NCI-H1694 treated with DMSO at 0.1 percent for 48 hours (cell line): Measurements from ENCODE around the gene PIK3C3.

Source experiments
- DNase-seq: peaks from one replicate; lab custom pipeline; 2025; lab: John Stamatoyannopoulos, UW

The PIK3C3 gene

DNA sequence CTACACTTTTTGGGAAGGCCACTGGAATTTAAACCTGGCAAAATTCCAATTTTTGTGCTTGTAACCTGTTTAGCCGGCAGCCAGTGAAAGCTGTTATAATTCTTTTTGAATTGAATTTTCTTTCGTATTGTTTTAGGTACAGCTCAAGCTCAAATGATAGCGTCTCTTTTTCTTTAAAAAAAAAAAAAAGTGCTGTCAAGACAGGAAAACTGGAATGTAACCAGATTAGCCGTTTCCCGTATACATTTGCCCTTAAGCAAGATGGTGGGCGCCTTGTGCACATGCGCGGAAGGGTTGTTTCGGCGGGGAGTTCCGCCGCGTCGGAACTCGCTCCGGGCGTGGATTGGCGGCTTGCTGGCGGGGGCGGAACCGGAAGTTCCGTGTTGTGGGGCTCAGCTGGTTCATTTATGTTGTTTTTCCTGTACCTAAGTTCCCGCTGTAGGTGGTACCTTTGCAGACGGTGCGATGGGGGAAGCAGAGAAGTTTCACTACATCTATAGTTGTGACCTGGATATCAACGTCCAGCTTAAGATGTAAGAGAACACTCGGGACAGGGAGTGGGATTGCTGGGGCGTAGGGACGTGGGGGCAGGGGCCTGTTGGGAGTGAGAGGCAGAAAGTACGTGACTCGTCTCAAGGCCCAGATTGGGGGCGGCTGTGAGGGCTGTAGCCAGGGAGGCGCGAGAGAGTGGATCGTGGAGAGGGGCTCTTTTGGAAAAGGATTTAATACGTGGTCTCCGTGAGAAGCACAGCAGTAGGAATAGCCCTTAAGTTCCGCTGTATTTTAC, at the start of gene PIK3C3:
TSS of gene PIK3C3 (plus strand) at position 408 of the 787 bp plus-strand sequence. CDS start at position 466, 58 bp downstream.
- peak; percentile 90 for DNase-seq

DNA sequence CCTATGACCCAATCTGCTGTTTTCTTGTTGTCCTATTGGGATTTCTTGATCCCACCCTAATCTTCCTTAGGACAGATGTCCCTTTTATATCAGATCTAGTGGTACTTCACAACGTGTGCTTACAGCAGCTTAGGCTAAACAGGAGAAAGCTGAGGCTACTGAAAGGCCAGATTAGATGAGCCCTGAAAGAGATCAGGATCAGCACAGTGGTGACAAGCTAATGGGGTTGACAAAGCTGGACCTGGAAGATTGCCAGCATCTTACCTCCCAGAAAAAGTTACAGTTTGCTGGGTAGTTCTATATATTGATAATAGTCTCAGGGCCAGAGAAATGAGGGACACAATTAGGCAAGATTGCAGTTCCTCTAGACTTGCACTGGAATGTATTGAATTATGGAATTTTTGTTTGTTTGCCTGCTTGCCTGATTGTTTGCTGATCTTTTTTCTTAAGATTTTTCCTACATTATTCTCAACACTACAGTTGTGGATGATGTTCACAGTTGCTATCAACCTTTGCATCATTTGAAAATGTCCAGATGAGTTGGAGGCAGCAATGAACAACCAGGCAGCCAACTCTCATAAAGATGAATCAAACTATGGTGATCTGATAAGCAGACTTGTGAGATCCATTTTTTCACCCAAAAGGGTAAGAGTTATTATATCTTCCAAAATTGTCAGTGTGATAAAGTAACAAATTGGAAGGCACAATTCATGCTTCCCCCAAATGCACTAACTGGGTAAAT, 49.1 kb upstream of the PIK3C3 start:
- DNase-seq, result no peak

DNA sequence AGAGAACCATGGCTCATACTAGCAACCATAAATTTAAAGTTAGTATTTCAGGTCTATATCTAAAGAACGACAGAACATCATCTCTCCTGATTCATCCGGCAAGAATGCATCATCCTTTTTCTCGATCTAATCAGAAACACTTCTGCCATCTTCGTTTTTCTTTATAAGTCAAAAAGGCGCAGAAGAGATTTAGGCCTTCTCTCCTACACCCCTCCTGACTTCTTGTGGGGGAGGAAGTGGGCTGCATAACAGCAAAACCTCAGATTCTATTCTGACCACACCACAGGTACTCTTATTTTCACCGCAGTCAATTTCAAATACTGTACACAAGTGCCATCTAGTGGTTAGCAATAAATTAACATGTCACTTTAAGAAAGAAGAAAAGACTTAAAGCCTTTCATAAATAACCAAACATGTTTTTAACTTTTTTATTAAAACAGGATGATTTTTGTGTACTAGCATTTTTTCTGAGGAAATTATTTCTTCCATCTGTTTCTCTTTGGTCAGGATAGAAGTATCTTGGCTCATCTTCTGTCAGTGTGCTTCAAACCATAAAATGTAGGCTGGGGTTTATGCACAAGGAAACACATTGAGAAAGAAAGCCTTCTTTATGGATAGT, 48.4 kb upstream of the PIK3C3 start:
- peak; percentile 24 for DNase-seq

DNA sequence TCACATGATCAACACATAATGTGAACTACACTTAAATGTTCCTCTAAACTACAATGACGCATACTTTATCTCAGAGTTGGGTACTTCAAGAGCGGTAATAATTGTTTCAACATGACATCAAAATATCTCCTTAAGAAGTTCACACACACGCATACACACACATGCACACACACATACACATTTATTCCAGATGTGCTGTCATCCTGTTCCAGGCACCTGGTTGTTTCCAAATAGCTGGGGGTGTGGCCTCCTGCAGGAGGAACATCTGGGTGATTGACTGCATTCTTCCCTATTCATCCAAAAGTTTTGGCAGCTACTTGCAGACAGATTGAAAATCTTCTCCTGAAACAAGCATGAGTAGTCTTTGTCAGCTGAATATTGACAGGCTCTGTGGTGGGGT, 37.9 kb upstream of the PIK3C3 start:
- no peak for DNase-seq

DNA sequence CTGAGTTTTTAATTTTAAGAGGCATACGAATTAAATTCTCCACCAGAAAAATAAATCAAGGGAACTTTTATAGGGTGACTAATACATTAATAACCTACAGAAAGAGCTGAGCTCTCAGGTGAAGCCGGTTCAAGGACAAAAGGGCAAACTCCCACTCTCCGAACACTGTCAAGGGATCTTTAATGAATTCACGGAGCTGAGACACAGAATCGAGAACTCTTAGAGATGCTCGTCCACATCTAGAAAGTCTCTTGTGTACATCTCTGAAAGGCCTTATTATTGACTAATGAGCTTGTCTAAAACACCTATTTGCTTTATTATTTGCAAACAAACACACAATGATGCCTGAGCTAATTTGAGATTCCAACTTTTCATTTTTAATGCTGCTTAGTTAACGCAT, 33.3 kb upstream of the PIK3C3 start:
- no peak for DNase-seq

DNA sequence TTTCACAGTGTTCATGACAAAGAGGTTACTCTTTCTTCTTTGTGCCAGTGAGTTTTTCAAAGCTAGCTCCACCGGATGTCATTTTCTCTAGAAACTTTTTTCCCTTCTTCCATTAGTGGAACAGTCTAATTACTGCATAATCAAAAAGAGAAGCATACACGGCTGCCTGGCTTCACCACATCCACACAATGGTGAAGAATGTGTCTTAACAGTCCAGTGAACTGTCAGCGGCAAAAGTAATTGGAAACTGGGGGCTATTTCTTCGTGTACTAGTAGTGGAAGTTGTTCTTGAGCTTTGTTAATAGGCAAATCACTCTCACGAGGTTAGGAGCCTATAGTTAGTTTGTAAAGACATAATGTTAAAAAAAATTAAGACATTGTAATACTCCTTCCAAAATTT, 32.9 kb upstream of the PIK3C3 start:
- no peak for DNase-seq

DNA sequence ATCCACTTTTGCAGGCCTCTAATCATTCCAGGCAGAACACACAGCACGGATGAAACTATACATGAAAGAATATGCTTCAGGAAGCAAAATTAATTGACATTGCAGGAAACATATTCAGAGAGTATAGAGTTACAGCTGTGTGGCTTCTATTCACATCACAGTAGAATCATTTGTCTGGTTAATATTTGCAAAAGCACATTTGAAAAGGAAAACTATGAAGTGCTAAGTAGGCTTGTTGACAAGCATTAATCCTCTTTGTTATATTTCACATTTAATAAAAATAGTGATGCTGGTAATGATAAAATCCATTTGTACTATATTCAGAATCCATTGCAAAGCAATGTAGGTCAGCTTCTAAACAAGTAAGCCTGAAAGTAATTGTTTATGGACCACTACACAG, 32.2 kb upstream of the PIK3C3 start:
- no peak for DNase-seq

DNA sequence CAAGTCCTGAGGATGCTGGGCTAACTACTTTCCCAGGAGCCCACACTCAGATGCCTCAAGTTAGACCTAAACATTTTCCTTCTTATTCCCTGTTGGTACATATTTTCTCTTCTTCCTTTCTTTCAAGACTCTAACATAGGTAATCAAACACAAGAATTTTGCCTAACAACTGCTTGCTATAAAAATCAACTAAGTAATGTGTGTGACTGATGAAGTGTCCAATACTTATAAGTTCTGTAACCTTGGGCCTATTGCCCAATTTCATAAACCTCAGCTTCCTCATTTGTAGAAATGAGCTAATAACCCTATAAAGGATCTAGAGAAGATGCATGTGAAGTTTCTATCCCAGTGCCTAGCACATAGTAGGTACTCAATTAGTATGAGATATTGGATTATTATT, 31.6 kb upstream of the PIK3C3 start:
- DNase-seq, result no peak

DNA sequence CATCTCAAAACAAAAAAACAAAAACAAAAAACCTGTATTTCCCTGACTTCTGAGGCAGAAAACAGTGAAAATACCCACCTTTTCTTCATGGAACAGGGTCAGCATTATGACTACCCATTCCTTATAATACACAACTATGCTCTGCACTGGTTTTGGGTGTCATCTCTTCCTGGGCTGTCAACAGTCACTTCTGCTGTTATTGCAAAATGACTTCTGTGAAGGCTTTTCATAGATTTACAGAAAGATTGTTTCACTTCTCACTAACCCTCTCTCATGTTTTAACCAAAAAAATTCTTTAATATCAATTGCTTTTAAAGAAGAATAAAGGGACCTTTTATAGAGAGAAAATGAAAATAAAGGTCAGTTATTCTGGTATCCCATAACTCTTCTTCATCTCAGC, 26.5 kb upstream of the PIK3C3 start:
- no peak for DNase-seq

DNA sequence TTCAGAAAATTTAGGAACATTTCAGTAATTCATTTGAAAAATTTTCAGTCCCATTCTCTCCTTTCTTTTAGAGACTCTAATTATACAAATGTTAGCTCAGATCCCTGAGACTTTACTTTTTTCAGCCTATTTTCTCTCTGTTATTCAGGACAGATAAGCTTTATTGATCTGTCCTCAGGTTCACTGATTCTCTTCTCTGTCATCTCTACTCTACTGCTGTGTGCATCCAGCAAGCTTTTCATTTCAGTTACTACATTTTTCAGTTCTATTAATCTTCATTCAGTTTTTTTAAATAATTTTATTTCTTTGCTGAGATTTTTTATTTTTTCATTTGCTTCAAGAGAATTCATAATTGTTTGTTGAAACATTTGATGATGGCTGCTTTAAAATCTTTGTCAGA, 22.1 kb upstream of the PIK3C3 start:
- DNase-seq, result no peak

DNA sequence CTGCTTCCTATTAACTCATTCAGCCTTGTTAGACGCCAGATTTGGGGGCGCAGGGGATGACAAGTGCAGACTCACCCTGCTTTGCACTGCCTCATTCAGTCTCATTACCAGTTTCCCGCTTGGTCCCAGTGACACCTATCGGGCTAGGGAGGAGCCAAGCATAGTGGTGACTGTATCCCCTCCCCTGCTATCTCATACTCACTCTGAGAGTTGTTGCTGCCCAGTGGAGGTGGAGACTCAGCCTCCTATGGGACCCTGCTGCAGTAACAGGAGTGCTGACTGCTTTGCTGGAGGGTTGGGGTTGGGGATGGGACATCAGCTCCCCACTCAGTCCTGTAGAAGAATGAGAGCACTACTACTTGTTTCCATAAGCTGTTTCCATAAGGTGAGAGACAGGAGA, 21.3 kb upstream of the PIK3C3 start:
- DNase-seq, result no peak

DNA sequence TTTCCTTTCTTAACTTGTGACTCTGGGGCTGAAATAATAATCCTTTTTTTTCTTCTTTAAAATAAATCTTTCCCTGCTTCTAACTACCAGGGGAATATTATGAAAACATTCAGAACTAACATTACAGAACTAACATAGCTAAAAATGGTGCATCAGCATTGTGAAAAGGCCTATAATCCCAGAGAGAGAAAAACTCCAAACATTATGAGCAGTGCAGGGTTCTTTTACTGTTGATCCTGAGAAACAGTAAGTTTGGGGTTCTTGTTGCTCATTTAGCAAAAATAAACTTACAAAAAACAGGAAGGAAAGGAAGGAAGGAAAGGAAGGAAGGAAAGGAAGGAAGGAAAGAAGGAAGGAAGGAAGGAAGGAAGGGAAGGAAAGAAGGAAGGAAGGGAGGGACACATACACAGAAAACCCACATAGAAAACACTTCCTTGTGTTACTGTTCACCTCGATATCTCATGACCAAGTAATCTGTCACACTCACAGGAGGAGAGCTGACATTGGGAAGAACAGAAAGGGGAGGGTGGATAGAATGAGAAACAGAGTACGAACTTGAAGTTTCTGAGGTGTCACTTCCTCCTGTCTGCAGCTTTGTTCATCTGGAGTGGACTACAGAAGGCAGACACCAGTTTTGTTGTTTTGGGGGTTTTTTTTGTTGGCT, 18.4 kb upstream of the PIK3C3 start:
- no peak for DNase-seq

DNA sequence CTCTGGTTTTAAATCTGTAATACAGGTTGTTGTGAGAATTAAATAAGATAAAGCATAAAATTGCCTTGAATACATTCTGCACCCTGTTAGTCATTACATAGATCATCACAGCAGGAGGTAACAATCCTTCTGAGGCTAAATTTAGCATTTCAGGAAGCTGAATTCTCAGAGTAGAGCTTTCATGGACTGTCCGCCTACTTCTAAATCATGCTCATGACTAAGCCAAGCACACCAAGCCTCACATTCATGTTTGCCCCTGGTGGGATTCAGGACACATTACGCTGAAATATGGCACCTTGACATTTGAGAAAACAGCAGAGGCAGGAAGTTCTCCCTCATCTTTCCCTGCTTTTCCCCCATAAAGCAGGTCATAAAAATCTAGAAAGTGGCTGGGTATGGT, 16.6 kb upstream of the PIK3C3 start:
- DNase-seq, result no peak

DNA sequence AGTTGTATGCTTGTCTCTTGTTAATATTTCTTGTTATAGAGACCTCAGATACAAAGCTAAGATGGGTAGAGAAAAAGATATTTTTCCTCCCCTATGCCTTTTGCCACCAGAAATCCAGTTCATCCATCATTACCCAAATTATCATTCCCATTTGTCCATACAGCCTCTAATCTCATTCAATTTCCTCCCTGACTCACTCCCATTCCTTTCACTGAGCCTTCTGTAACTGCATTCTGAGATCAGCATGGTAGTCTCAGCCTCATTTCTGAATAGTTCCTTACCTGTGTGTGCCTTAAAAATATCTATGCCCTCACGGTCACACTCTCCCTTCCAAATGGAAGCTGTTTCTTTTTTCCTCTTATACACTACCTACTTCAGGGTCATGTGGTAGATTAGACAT, 15.7 kb upstream of the PIK3C3 start:
- no peak for DNase-seq

DNA sequence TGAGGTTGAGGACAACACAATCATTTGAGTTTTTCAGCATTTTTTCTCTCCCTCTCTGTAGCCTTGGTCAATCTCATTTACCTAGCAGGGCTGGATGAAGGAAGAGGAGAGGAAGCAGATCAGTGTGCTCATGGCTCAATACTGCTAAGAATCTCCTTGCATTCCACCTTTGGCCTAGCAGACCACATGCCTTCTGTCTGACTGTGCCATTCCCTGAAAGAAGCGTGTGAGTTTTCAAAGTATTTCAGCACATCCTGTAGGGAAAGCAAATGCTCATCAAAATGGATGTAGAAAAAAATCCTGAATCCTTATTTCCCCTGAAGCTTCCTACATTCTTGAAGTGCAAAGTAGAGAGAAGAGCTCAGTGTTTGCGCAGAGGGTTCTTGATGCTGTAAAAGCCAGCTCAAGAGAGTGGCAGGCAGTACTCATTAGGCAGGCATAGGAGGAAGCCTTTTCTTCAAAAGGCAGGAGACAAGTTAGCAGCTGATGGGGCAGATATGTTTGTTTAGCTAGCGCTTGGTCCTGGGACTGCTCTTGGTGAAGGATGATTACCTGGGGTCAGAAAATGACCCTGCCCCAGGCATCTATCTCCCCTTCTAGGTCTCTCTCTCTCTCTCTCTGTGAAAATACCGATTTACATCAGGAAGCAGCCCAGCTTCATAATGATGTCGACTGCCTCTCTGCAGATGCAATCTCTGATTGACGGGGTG, 14.4 kb upstream of the PIK3C3 start:
- DNase-seq, result no peak

DNA sequence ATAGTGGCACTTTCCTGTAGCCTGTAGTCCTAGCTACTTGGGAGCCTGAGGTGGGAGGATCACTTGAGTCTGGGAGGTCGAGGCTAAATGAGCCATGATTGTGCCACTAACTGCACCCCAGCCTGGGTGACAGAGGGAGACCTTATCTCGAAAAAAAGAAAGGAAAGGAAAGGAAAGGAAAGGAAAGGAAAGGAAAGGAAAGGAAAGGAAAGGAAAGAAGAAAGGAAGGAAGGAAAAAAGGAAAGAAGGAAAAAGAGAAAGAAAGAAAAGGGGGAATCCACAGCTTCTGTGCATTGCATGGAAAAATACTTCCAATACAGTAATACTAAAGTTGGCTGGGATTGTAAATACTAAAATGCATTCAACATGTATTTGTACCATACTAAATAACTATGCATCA, 12.8 kb upstream of the PIK3C3 start:
- DNase-seq, result no peak

DNA sequence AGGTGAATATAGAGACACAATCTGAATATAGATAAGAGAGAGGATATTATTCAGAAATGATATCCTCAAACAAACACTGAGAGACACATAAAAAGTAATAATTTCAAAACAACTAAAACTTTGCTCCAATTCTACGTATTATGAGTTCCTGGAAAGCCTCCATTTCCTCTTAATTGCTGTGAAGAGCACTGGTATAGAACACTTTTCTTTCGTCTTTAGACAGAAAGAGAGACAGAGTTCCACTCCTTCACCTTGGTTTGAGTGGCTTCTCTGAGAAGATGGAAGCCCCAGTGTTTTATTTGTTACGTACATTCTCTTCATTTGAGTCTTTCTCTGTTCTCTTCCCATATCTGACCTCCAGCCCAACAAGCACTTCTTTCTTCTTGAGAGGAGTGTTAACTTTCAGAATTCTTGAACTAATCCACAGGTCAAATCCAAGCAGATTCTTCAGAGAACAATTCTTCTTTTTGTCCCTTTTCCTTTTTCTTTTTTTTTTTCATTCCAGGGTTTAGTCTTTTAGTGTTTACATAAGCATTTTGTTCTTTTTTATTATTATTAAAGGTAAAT, 6.4 kb upstream of the PIK3C3 start:
- DNase-seq, result no peak

DNA sequence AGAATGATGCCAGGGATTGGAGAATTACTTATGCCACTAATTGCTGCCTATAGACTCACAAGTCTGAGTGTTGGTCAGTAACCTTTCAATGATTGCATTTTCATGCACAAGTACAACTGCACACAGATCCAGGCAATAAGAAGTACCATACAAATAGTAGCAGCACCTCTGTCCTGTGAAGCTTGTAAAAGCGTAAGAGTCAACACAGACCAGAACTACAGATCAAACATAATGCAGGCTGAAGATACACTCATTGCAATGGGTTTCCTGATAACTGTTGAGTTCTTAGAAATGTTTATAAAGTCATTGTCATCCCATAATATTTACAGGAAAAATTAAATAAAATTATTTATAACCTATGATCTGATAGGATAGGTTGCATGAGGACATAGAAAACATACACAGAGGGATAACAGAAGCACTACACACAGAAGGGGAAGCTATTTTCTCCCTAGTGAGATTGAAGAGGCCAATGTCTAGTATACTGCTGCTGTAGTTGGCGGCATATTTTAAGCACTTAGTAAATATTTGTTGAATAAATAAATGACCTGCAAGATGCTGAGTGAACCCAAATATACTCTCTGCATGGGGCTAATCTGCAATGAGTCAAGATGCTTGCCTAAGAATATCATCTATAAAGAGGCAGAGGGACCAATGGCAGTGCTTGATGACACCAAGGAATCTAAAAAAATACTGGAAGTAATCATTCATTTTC, 5.7 kb upstream of the PIK3C3 start:
- DNase-seq, result no peak

DNA sequence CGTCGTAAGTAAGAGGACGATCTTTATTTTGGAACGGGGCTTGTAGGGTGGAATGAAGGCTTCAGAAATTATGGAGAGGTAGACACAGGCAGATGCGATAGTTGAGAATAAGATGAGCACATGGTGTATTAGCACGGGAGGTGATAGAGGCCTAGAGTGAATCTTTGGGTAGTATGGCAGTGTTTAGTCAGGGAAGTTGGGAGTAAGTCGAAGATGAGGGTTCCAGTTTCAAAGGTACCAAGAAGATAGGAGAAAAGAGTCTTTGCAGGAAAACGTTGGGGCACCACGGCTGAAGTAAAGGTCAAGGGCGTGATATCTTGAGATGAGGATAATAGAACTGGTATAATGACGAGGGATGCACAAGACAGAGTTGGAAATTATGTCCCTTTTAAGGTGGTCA, 654 bp downstream of the PIK3C3 start:
- DNase-seq, result no peak

DNA sequence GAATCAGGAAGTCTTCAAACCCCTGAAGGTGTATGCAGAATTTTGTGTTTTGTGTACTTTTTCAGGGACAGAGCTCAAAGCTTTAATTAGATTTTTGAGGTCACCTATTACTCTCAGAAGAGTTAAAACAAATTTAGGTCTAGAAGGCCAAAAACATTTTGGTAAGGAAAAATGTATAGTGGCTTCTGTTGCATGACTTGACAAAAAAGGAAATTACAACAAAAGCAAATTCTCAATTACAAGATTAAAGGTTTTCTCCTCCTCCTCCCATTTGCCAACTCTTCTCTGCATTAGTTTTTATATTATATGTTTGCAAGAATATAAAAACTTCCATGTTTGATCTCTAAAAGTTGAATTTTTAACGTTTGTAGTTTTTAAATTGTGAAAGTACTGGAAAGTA, 4.0 kb downstream of the PIK3C3 start:
- DNase-seq, result no peak

DNA sequence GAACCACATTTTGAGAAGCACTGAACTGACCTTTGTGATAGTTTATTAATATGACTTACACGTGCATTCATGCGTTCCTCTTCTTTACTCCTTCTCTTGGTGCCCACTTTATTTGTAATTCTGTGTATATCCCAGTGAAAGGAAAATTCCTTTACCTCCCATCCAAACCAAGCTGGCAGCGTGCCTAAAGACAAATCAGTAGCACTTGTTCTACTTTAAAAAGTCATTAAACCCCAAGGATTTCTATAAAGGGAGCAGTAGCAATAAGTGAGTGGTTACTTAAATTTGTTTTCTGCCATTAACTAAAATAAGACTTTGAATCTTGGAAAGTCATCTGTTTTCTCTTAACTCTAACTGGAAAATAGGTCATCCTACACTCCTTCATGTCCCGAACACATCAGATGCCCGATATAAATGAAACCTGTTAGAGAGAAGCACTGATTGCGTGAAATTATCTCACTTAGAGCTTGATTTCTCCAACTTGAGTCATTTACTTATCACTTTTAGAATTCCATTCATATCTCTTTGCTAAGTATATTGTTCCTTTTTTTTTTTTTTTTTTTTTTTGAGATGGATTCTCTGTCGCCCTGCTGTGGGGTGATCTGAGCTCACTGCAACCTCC, 10.7 kb downstream of the PIK3C3 start:
- DNase-seq, result no peak
